Uterine smooth muscle cell (primary cell): Measurements from ENCODE around the gene C21orf58. TPM values are rescaled to one million over a fixed set of nuclear protein-coding genes. Genes with fewer than 3 reads are reported as not detected.

Experiments
- total RNA-seq: library from RNA; depleted of rRNA; stranded (reverse); fragments of >200 nt; gene quantifications from 2 replicates; pipeline ENCODE4 v1.2.3, GENCODE V29; 2014

The C21orf58 gene
- total RNA-seq, result 4.5 and 11.5 TPM in 2 replicates

GRCh38 chr21:46323710-46324389 is at the start of gene C21orf58, which contains the start of gene PCNT:
Gene C21orf58 (minus strand): TSS chr21:46323870. CDS start chr21:46322738, 1,132 bp downstream.
Gene PCNT (plus strand): TSS chr21:46324156. CDS start chr21:46324229, 73 bp downstream.

DNA sequence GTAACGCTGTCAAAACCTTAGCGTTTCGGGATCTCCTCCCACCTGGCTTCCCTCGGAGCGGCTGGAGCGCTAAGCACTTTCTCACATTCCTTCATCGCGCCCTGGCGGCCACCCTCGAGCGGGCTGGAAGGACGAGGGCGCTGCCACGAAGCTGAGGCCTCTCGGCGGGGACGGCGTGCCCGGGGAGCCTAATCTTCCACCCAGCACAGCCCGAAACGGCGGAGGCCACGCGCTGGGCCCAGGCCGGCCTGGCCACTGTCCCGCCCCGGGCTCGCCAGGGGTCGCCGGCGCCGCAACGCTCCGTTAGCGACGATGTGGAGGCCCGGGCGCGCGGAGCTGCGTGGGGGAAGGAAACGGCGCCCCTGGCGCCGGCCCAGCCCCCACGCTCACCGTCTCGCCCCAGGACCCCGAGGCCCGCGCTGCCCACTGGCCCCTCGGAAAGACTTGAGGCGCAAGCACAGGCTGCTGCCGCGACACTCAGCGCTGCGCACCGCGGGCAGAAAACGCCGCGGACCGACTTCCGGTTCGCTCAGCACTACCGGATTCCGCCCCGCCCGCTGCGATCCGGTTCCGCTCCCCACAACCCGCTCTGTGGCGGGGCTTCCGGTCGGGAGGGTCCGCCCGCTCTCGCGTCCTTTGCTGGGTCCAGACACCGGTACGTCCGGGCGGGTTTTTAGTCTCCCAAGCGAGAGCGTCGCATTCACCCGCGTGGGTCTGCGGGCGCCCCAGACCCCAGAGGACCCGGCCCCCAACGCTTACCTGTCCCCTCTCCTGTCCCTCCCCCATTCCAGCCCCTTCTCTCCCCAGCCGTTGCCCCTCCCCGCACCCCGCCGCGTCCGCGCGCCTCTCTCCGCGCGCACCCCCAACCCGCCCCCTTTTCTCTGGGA is 37.7 kb downstream of the C21orf58 start, which contains the start of gene YBEY:
TSS of gene YBEY (plus strand) at position 582 of the 887 bp plus-strand sequence. CDS start 572 bp downstream, outside the sequence.

GRCh38 chr21:46285206-46285661 is 38.4 kb downstream of the C21orf58 start, which contains the start of gene MCM3AP:
Gene MCM3AP (minus strand): TSS chr21:46285611. CDS start chr21:46285286, 325 bp downstream.

Other genes with a start within 250 kb of the C21orf58 start
- gene COL6A2, start 225.8 kb downstream of the C21orf58 start, total RNA-seq, result 685 and 1,320 TPM in 2 replicates
- 1.1 TPM in 1 of 2 replicates, not detected in the other for gene FTCD, start 168.3 kb downstream of the C21orf58 start, total RNA-seq
- 1.00 and 7.6 TPM in 2 replicates for gene SPATC1L, start 139.4 kb downstream of the C21orf58 start, total RNA-seq
- gene LSS, start 95.1 kb downstream of the C21orf58 start, total RNA-seq, result 236 and 251 TPM in 2 replicates
- 95.1 and 103 TPM in 2 replicates for gene MCM3AP, start 38.3 kb downstream of the C21orf58 start, total RNA-seq
- gene YBEY, start 37.5 kb downstream of the C21orf58 start, total RNA-seq, result 9.4 and 10.5 TPM in 2 replicates
- 32.2 and 43.9 TPM in 2 replicates for gene PCNT, start 286 bp upstream of the C21orf58 start, total RNA-seq
- gene DIP2A, start 135.0 kb upstream of the C21orf58 start, total RNA-seq, result 27.6 and 28.1 TPM in 2 replicates